Cerebellar cortex (tissue), 1 donor: Measurements from ENCODE around the gene DGKZ.
A peak's percentile ranks its signal among the peaks of the same experiment; 100 is the strongest.

Experiments
- DNase-seq: peaks from one replicate; pipeline ENCODE4 v3.0.0-alpha.2; 2015; ENCODE audit warnings: low spot score

Gene DGKZ

GRCh38 chr11:46392421-46393230 lies 45.4 kb downstream of the DGKZ start:
- peak; percentile 53 for DNase-seq

- DNase-seq: no peak
These were observed 46.0 kb downstream of the DGKZ start for GRCh38 chr11:46393231-46393616.

GRCh38 chr11:46393759-46394158 lies 46.5 kb downstream of the DGKZ start:
- DNase-seq: no peak

GRCh38 chr11:46397526-46397925 lies 50.3 kb downstream of the DGKZ start:
- DNase-seq: no peak

GRCh38 chr11:46402957-46403902 lies 56.0 kb downstream of the DGKZ start:
- DNase-seq: no peak

GRCh38 chr11:46404476-46405017 lies 57.3 kb downstream of the DGKZ start:
- DNase-seq: no peak

GRCh38 chr11:46407635-46408034 lies 60.4 kb downstream of the DGKZ start:
- DNase-seq: no peak

- no peak for DNase-seq
These were observed 61.2 kb downstream of the DGKZ start for GRCh38 chr11:46408407-46408986.

- DNase-seq: no peak
These were observed 62.8 kb downstream of the DGKZ start for GRCh38 chr11:46410021-46410420.

GRCh38 chr11:46413760-46414465 lies 66.7 kb downstream of the DGKZ start:
- DNase-seq: no peak

GRCh38 chr11:46414466-46414796 lies 67.2 kb downstream of the DGKZ start:
- DNase-seq: no peak

- no peak for DNase-seq
These were observed 67.6 kb downstream of the DGKZ start for GRCh38 chr11:46414879-46415278.

- no peak for DNase-seq
These were observed 70.4 kb downstream of the DGKZ start for GRCh38 chr11:46417711-46418110.

- no peak for DNase-seq
These were observed 71.5 kb downstream of the DGKZ start for GRCh38 chr11:46418751-46419150.

GRCh38 chr11:46420513-46420912 lies 73.2 kb downstream of the DGKZ start:
- no peak for DNase-seq

GRCh38 chr11:46421257-46421880 lies 74.1 kb downstream of the DGKZ start:
- DNase-seq: peak; percentile 34

GRCh38 chr11:46422588-46422987 lies 75.3 kb downstream of the DGKZ start:
- DNase-seq: no peak

- DNase-seq: no peak
These were observed 79.1 kb downstream of the DGKZ start for GRCh38 chr11:46426233-46426991.

- no peak for DNase-seq
These were observed 80.1 kb downstream of the DGKZ start for GRCh38 chr11:46427364-46427763.

- DNase-seq: no peak
These were observed 82.5 kb downstream of the DGKZ start for GRCh38 chr11:46429717-46430116.
